Thymus (tissue), 11 donors: Measurements from ENCODE around the gene ASIC4. TPM values are rescaled to one million over a fixed set of nuclear protein-coding genes. Genes with fewer than 3 reads are reported as not detected.

ENCODE experiments used
- DNase-seq, 9 donors: peaks; one replicate each; pipeline ENCODE4 v3.0.0-alpha.2; 2013; ENCODE audit warnings: low spot score in 9 of 9, low read depth in 6 of 9, missing footprints in 1 of 9
- H3K27ac ChIP-seq, 2 donors: one replicate each; pipeline ENCODE4 v1.5.1; 2013; ENCODE audit warnings: control low read depth in 1 of 2, low read depth in 1 of 2, low read length in 1 of 2, mild to moderate bottlenecking in 1 of 2, moderate library complexity in 1 of 2
- H3K27me3 ChIP-seq, 2 donors: one replicate each; pipeline ENCODE4 v1.5.1; 2013; ENCODE audit warnings: low read length in 1 of 2; ENCODE audit not compliant: control insufficient read depth in 2 of 2, insufficient read depth in 1 of 2
- H3K36me3 ChIP-seq, 2 donors: one replicate each; pipeline ENCODE4 v1.5.1; 2013; ENCODE audit warnings: low read length in 1 of 2, mild to moderate bottlenecking in 1 of 2, moderate library complexity in 1 of 2; ENCODE audit not compliant: control insufficient read depth in 2 of 2, insufficient read depth in 2 of 2
- H3K4me1 ChIP-seq, 2 donors: one replicate each; pipeline ENCODE4 v1.5.1; 2013; ENCODE audit warnings: low read length in 2 of 2; ENCODE audit not compliant: control insufficient read depth in 2 of 2, insufficient read depth in 2 of 2
- H3K4me3 ChIP-seq, 2 donors: one replicate each; pipeline ENCODE4 v1.5.1; 2013; ENCODE audit warnings: low read length in 2 of 2, control low read depth in 1 of 2, mild to moderate bottlenecking in 1 of 2
- H3K9me3 ChIP-seq, 2 donors: one replicate each; pipeline ENCODE4 v1.5.1; 2013; ENCODE audit warnings: low read length in 1 of 2, mild to moderate bottlenecking in 1 of 2; ENCODE audit not compliant: control insufficient read depth in 2 of 2, insufficient read depth in 1 of 2
- WGBS: extraction: QIAGEN DNeasy Blood & Tissue Kit; methylation state at CpG from one replicate; pipeline ENCODE4 v1.1.7; 2013; 5-methylcytosine and 5-hydroxymethylcytosine counted together
- polyA plus RNA-seq: library from polyadenylated mRNA; stranded (reverse); fragments of 200-250 nt; gene quantifications from one replicate; pipeline ENCODE4 v1.2.3, GENCODE V29; 2013
- total RNA-seq: library from RNA; stranded (reverse); fragments of 120-200 nt; gene quantifications from one replicate; pipeline ENCODE4 v1.2.4, GENCODE V29; 2013
- donor health status: healthy.

Gene ASIC4
- total and polyA plus RNA-seq, 2 donors, result 0.05 to 0.23 TPM

DNA sequence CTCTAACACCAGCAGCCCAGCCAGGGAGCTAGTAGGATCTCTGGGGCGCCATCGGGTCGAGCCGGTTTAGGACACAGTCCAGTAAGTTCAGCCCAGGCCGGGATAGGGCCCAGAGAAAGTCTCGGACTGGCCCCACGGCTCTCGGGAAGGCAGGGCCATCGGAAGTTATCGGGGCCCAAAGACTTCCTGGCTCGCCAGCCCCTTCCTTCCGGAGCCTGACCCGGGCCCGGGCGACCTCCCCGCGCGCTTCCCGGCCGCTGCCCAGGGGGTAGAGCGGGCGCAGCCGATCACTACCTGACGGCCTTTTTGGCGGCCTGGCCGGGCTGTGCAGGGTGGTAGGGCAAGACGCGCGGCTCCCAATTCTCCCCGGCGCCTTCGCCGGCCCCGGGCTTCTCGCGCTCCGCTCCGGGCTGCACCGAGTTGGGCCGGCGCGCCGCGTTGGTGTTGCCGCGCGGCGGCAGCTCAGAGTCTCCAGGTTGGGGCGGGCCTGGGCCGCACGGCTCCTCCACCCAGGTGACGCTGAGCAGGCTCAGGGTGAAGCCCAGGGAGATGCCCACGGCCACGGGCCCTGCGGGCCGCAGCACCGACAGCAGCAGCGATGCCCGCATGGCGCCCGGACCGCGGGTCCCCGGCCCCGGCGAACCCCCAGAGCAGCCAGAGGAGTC, 28.8 kb downstream of the ASIC4 start:
- H3K4me1 ChIP-seq, result peaks cover 13 to 27% of the 10 kb centered on the region in 2 donors
- H3K36me3 ChIP-seq, result peaks cover 3 to 18% of the 10 kb centered on the region in 2 donors
- peaks cover 12 to 59% of the 10 kb centered on the region in 2 donors for H3K27me3 ChIP-seq
- peak overlapping the region in 1 of 2 donors; percentile 84 for H3K27ac ChIP-seq
- peak overlapping the region; percentile 58 to 78 for H3K4me3 ChIP-seq
- WGBS, result under 1% methylated on average over 66 of the region's 66 CpGs
- peaks cover 0 to 1% of the 10 kb centered on the region in 2 donors for H3K9me3 ChIP-seq
- DNase-seq, result no peak

DNA sequence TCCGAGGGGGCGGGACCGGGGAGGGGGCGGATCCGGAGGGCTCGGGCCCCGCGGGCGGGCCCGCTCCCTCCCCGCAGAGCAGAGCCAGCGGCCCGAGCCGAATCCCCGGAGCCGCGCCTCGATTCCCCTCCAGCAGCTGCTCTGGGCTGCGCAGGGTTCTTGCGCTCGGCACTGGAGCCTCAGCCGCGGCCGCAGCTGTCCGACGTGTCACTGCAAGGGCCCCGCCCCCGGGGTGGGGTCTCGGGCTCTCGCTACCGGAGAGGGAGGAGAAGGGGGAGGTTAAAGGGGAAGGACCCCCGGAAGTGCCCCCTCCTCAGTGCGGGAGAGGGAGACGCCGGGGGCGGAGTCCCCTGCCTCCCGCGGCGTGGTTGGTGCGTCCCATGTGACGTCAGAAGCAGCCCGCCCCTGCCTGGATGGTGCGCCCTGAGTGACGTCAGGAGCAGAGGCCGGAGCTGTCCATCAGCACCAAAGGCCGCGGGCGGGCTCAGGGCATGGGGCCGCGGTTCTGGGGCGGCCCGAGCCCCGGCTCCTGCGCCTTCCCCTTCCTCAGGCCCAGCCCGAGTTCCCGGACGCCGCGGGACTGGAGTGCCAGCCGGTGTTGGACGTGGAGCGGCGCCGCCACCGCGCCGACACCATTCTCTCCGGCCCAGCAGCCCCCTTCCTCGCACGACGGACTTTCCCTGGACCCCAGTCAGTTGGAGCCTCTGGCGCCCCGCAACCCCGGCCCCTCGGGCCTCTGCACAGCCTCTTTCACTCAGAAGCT, 29.5 kb downstream of the ASIC4 start, which contains the start of the genes CHPF and TMEM198:
Gene CHPF (minus strand): TSS at position 214 of the 763 bp plus-strand sequence. CDS start 271 bp downstream, outside the sequence.
Gene TMEM198 (plus strand): TSS at position 433 of the 763 bp plus-strand sequence. CDS start 700 bp downstream, outside the sequence.
- peaks cover 3 to 18% of the 10 kb centered on the region in 2 donors for H3K36me3 ChIP-seq
- peak within 1 kb of the TSS; percentile 58 to 78 for H3K4me3 ChIP-seq
- peak; percentile 81 to 98 (median 94) for DNase-seq
- WGBS, result under 1% methylated on average over 75 of the region's 75 CpGs
- H3K27ac ChIP-seq, result peak within 1 kb of the TSS; percentile 81 to 84
- peaks cover 12 to 66% of the 10 kb centered on the region in 2 donors for H3K27me3 ChIP-seq
- H3K4me1 ChIP-seq, result peaks cover 13 to 27% of the 10 kb centered on the region in 2 donors
- H3K9me3 ChIP-seq, result peaks cover 0 to 1% of the 10 kb centered on the region in 2 donors

DNA sequence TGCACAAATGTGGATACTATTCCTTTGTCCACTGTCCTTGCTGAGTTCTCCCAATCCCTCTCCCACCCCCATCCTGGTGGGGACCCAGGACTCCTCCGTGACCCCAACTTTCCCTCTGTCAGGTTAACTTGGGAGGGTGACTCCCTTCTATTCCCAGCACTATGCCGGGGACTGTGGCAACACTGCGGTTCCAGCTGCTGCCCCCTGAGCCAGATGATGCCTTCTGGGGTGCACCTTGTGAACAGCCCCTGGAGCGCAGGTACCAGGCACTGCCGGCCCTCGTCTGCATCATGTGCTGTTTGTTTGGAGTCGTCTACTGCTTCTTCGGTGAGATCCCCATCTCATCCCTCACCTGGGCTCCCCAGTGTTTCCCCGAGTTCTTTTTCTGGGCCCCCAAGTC, 30.3 kb downstream of the ASIC4 start:
- DNase-seq, result no peak
- WGBS, result 57% methylated on average over 9 of the region's 9 CpGs
- Histone ChIP-seq H3K4me1 (peaks cover 13 to 25% of the 10 kb centered on the region in 2 donors), H3K36me3 (peaks cover 2 to 14% of the 10 kb centered on the region in 2 donors), H3K27me3 (peaks cover 14 to 73% of the 10 kb centered on the region in 2 donors), H3K27ac (no peak overlapping the region), H3K4me3 (peak overlapping the region in 1 of 2 donors; percentile 58), H3K9me3 (peaks cover 0 to 1% of the 10 kb centered on the region in 2 donors)

DNA sequence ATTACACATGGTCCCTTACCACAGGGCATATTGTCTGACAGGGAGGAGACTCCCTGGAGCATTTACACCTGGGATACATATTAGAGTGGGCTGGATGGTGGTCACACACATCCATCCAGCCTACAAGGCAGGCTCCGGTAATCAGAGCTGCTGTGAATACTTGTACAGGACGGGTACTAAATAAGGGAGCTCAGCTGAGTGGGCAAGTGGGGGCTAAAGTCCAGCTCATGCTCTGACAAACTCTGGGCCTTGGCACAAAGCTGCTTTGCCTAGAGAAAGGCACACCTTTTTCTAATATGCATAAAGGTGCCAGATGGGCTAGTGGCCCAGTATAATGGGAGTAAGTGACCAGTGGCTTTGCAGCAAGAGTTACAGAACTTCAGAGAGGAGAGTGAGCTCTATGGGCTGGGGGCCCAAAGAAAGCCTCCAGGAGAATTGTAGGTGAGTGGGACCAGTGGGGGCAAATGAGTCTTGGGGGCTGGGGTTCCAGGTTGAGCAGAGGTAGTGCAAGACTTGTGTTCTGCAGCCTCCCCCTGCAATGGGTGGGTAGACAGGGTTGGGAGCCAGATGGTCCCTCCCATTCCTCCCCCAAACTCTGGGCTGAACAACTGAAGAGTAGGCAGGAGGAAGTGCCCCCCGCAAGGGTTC, 31.1 kb downstream of the ASIC4 start:
- Histone ChIP-seq H3K36me3 (peaks cover 0 to 7% of the 10 kb centered on the region in 2 donors), H3K4me1 (peaks cover 13 to 25% of the 10 kb centered on the region in 2 donors), H3K27ac (no peak overlapping the region), H3K27me3 (peaks cover 21 to 82% of the 10 kb centered on the region in 2 donors), H3K9me3 (peaks cover 0 to 1% of the 10 kb centered on the region in 2 donors), H3K4me3 (no peak overlapping the region)
- 91% methylated on average over 3 of the region's 3 CpGs for WGBS
- DNase-seq, result no peak

DNA sequence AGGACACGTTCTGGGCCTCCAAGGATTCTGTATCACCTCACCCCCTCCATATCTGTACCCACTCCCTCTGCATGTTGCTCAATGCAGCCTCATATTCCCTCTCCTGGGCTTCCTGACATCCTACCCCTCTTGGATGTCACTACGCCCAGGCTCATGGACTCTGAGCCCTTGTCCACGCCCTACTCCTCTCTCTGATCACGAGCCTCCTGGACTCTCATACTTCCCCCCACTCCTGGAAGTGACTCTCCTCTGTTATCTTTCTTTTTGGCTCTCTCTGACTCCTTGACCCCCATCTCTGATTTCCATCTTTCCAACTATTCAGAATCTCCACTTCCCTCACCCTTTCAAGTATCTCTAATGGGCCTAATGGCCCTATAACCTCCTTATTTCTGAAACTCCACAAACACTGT, 31.7 kb downstream of the ASIC4 start:
- peaks cover 0 to 2% of the 10 kb centered on the region in 2 donors for H3K36me3 ChIP-seq
- H3K4me3 ChIP-seq, result no peak overlapping the region
- peaks cover 0 to 1% of the 10 kb centered on the region in 2 donors for H3K9me3 ChIP-seq
- H3K27ac ChIP-seq, result no peak overlapping the region
- H3K27me3 ChIP-seq, result peaks cover 25 to 87% of the 10 kb centered on the region in 2 donors
- peaks cover 13 to 25% of the 10 kb centered on the region in 2 donors for H3K4me1 ChIP-seq
- WGBS, result 78% methylated on average over 4 of the region's 4 CpGs
- DNase-seq, result no peak

DNA sequence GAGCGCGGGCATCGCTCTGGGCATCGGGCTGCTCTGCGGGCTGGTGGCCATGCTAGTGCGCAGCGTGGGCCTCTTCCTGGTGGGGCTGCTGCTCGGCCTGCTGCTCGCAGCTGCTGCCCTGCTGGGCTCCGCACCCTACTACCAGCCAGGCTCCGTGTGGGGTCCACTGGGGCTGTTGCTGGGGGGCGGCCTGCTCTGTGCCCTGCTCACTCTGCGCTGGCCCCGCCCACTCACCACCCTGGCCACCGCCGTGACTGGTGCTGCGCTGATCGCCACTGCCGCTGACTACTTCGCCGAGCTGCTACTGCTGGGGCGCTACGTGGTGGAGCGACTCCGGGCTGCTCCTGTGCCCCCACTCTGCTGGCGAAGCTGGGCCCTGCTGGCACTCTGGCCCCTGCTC, 33.3 kb downstream of the ASIC4 start:
- Histone ChIP-seq H3K4me1 (peaks cover 8 to 22% of the 10 kb centered on the region in 2 donors), H3K36me3 (no peaks in the 10 kb centered on the region), H3K9me3 (peaks cover 2 to 3% of the 10 kb centered on the region in 2 donors), H3K27ac (no peak overlapping the region), H3K27me3 (peaks cover 39 to 92% of the 10 kb centered on the region in 2 donors), H3K4me3 (no peak overlapping the region)
- WGBS, result 97% methylated on average over 26 of the region's 26 CpGs
- no peak for DNase-seq

DNA sequence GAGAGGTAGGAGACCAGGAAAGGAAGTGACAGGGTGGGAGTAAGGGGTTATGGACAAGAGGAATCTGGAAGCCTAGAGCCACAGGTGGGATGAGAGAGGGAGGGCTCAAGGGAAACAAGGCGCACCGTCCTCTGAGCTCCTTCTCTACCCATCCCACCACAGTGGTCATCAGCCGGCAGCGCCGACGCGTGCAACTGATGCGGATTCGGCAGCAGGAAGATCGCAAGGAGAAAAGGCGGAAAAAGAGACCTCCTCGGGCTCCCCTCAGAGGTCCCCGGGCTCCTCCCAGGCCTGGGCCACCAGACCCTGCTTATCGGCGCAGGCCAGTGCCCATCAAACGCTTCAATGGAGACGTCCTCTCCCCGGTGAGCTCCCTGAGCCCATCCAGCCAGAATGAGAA, 34.7 kb downstream of the ASIC4 start:
- Histone ChIP-seq H3K4me3 (no peak overlapping the region), H3K4me1 (peaks cover 8 to 24% of the 10 kb centered on the region in 2 donors), H3K36me3 (no peaks in the 10 kb centered on the region), H3K27ac (no peak overlapping the region), H3K27me3 (peaks cover 50 to 93% of the 10 kb centered on the region in 2 donors), H3K9me3 (peaks cover 3% of the 10 kb centered on the region in 2 donors)
- no peak for DNase-seq
- 96% methylated on average over 18 of the region's 18 CpGs for WGBS

DNA sequence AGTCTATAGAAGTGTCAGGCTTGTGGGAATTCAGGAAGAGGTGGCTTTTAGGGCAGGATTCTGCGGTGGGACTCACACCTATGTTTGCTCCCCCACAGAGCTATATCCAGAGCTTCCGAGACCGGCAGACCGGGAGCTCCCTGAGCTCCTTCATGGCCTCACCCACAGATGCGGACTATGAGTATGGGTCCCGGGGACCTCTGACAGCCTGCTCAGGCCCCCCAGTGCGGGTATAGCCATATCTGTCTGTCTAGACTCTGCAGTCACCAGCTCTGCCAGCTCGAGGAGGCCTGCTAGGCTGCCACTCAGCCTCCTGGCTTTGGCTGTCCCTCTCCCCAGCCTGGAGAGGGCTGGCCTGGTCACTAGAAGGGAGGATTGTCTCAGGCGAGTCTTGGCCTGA, 35.3 kb downstream of the ASIC4 start:
- no peak overlapping the region for H3K27ac ChIP-seq
- H3K27me3 ChIP-seq, result peaks cover 47 to 93% of the 10 kb centered on the region in 2 donors
- WGBS, result 93% methylated on average over 9 of the region's 9 CpGs
- H3K36me3 ChIP-seq, result no peaks in the 10 kb centered on the region
- peaks cover 8 to 17% of the 10 kb centered on the region in 2 donors for H3K4me1 ChIP-seq
- no peak overlapping the region for H3K4me3 ChIP-seq
- no peak for DNase-seq
- H3K9me3 ChIP-seq, result peaks cover 3% of the 10 kb centered on the region in 2 donors
